ENCODE data around the gene NGRN. TPM values are rescaled to one million over a fixed set of nuclear protein-coding genes. Genes with fewer than 3 reads are reported as not detected.
"Not testable (repeated sequence)": the region's sequence is repeated elsewhere in the genome, so short reads cannot be mapped to it uniquely, and the experiment has no call there.

Gene NGRN
- total RNA-seq, 4 donors from 2014 or later: 27.7 to 58.3 (median 44.5) TPM

- H3K4me3 ChIP-seq: no peak overlapping the region
- H3K9me3 ChIP-seq: no peaks in the 10 kb centered on the region
- intact Hi-C loops (cut with DNase I; ENCODE audit: low total_unique reads): no loop called here
- TF ChIP-seq POLR2AphosphoS5 (IDR thresholded peaks at IDR 0.05) (no peak), POLR2A (IDR thresholded peaks at IDR 0.05) (no peak), EP300 (IDR thresholded peaks at IDR 0.05; ENCODE audit: low read depth) (no peak), CTCF (IDR thresholded peaks at IDR 0.05) (no peak)
- no peak overlapping the region for H3K27ac ChIP-seq
- peaks cover 0 to 33% (median 13%) of the 10 kb centered on the region in 4 donors for H3K36me3 ChIP-seq
- H3K4me1 ChIP-seq: peaks cover 23 to 37% (median 30%) of the 10 kb centered on the region in 4 donors
- WGBS, 2 donors (ENCODE audit: low coverage in 1 of 2): 88 to 93% methylated on average over 2 to 10 of the region's 10 CpGs
- DNase-seq: no peak
- H3K27me3 ChIP-seq: no peaks in the 10 kb centered on the region
- in situ Hi-C loops (cut with MboI; ENCODE audit: low pct_ligation_motif_present in 1 of 4, low pct_unique_long_range_greater_than_20kb in 1 of 4, low sequenced_read_pairs in 3 of 4): no loop called here
Observed at GRCh38 chr15:90270502-90271150, 5.2 kb downstream of the NGRN start.

GRCh38 chr15:90271459-90272166, 6.1 kb downstream of the NGRN start:
- intact Hi-C loops (cut with DNase I; ENCODE audit: low total_unique reads): no loop called here
- Histone ChIP-seq H3K4me1 (peaks cover 23 to 34% (median 27%) of the 10 kb centered on the region in 4 donors), H3K36me3 (peaks cover 0 to 33% (median 13%) of the 10 kb centered on the region in 4 donors), H3K27me3 (no peaks in the 10 kb centered on the region), H3K4me3 (no peak overlapping the region), H3K27ac (no peak overlapping the region), H3K9me3 (no peaks in the 10 kb centered on the region)
- DNase-seq: no peak
- TF ChIP-seq EP300 (IDR thresholded peaks at IDR 0.05; ENCODE audit: low read depth): no peak
- no peak for TF ChIP-seq CTCF (IDR thresholded peaks at IDR 0.05)
- TF ChIP-seq POLR2AphosphoS5 (IDR thresholded peaks at IDR 0.05): no peak
- no peak for TF ChIP-seq POLR2A (IDR thresholded peaks at IDR 0.05)
- WGBS, 2 donors (ENCODE audit: low coverage in 1 of 2): 76 to 80% methylated on average over 5 to 7 of the region's 7 CpGs
- in situ Hi-C loops (cut with MboI; ENCODE audit: low pct_ligation_motif_present in 1 of 4, low pct_unique_long_range_greater_than_20kb in 1 of 4, low sequenced_read_pairs in 3 of 4): no loop called here

- in situ Hi-C loops (cut with MboI; ENCODE audit: low pct_ligation_motif_present in 1 of 4, low pct_unique_long_range_greater_than_20kb in 1 of 4, low sequenced_read_pairs in 3 of 4); DNase-seq; H3K4me3 ChIP-seq; H3K9me3 ChIP-seq; H3K4me1 ChIP-seq; H3K27me3 ChIP-seq; H3K27ac ChIP-seq; H3K36me3 ChIP-seq; intact Hi-C loops (cut with DNase I; ENCODE audit: low total_unique reads): not testable (repeated sequence)
- 98% methylated on average over 12 of the region's 12 CpGs; no CpG with 5 or more reads in 1 of the 2 donors for WGBS, 2 donors (ENCODE audit: low coverage in 1 of 2)
Observed at GRCh38 chr15:90278467-90278866, 13.0 kb downstream of the NGRN start.

- H3K27me3 ChIP-seq; DNase-seq; H3K4me3 ChIP-seq; H3K9me3 ChIP-seq; H3K36me3 ChIP-seq; in situ Hi-C loops (cut with MboI; ENCODE audit: low pct_ligation_motif_present in 1 of 4, low pct_unique_long_range_greater_than_20kb in 1 of 4, low sequenced_read_pairs in 3 of 4); H3K27ac ChIP-seq; intact Hi-C loops (cut with DNase I; ENCODE audit: low total_unique reads): not testable (repeated sequence)
- H3K4me1 ChIP-seq: peaks cover 0 to 20% (median 6%) of the 10 kb centered on the region in 4 donors
- 91 to 94% methylated on average over 3 to 5 of the region's 5 CpGs for WGBS, 2 donors (ENCODE audit: low coverage in 1 of 2)
Observed at GRCh38 chr15:90280743-90281142, 15.3 kb downstream of the NGRN start.

- H3K4me3 ChIP-seq; DNase-seq; intact Hi-C loops (cut with DNase I; ENCODE audit: low total_unique reads); H3K9me3 ChIP-seq; H3K36me3 ChIP-seq; in situ Hi-C loops (cut with MboI; ENCODE audit: low pct_ligation_motif_present in 1 of 4, low pct_unique_long_range_greater_than_20kb in 1 of 4, low sequenced_read_pairs in 3 of 4); H3K27me3 ChIP-seq; H3K27ac ChIP-seq: not testable (repeated sequence)
- H3K4me1 ChIP-seq: peaks cover 0 to 20% (median 6%) of the 10 kb centered on the region in 4 donors
- 16 to 67% methylated on average over 5 to 6 of the region's 6 CpGs for WGBS, 2 donors (ENCODE audit: low coverage in 1 of 2)
Observed at GRCh38 chr15:90281637-90282036, 16.2 kb downstream of the NGRN start.
